22Rv1 (cell line): ENCODE measurements around the gene VSNL1.

Experiments
- CTCF ChIP-seq: fragments of 450-650 bp; IDR thresholded peaks from 2 replicates; pipeline ENCODE4 v1.5.1; 2017; ENCODE audit warnings: mild to moderate bottlenecking
- ZFX ChIP-seq: fragments of 450-650 bp; IDR thresholded peaks from 2 replicates; pipeline ENCODE4 v1.6.1; 2017; ENCODE audit warnings: antibody characterized with exemption, borderline replicate concordance

- TF ChIP-seq CTCF (no peak), ZFX (no peak)
These were observed 2.7 kb downstream of the VSNL1 start for GRCh38 chr2:17543131-17543660.
